Neural cell (in vitro differentiated cells): ENCODE measurements around the gene PDZRN3.

Experiments used
- EZH2 ChIP-seq: fragments of 200-600, 300-800 bp; shearing (Covaris generic), sonication (generic); IDR thresholded peaks from 2 replicates; pipeline ENCODE4 v1.6.1; 2014; ENCODE audit warnings: antibody characterized with exemption, low read length, borderline replicate concordance, mild to moderate bottlenecking; ENCODE audit not compliant: insufficient read depth, poor library complexity, severe bottlenecking
- POLR2AphosphoS5 ChIP-seq: IDR thresholded peaks from 2 replicates; pipeline ENCODE4 v1.6.1; 2012
- TF ChIP-seq, protein P1 (sequence below): fragments of 450-650 bp; IDR thresholded peaks from 2 replicates; pipeline ENCODE4 v1.5.1; 2014; ENCODE audit warnings: antibody characterized with exemption, mild to moderate bottlenecking, moderate library complexity; ENCODE audit not compliant: poor library complexity, severe bottlenecking

DNA sequence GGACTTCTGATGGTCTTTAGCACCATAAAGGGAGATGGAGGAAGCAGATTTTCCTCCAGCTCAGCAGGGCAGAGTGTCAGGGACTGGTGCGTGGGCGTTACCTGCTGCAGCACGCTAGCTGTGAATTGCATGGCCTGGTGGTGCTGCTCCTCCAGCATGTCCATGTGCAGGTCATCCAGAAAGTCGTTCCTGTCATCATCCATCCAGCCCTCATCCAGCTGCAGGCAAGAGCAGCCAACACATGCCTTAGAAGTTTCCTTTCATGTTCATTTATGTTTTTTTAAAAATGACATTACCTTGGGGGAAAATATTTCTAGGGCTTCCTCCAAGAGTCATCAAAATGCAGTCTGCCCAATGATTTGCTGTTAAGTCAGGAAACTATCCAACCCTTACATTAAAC, 239.2 kb downstream of the PDZRN3 start:
- TF ChIP-seq, protein P1, sequence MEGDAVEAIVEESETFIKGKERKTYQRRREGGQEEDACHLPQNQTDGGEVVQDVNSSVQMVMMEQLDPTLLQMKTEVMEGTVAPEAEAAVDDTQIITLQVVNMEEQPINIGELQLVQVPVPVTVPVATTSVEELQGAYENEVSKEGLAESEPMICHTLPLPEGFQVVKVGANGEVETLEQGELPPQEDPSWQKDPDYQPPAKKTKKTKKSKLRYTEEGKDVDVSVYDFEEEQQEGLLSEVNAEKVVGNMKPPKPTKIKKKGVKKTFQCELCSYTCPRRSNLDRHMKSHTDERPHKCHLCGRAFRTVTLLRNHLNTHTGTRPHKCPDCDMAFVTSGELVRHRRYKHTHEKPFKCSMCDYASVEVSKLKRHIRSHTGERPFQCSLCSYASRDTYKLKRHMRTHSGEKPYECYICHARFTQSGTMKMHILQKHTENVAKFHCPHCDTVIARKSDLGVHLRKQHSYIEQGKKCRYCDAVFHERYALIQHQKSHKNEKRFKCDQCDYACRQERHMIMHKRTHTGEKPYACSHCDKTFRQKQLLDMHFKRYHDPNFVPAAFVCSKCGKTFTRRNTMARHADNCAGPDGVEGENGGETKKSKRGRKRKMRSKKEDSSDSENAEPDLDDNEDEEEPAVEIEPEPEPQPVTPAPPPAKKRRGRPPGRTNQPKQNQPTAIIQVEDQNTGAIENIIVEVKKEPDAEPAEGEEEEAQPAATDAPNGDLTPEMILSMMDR: no peak
- TF ChIP-seq EZH2: no peak
- no peak for TF ChIP-seq POLR2AphosphoS5
